Right renal pelvis (tissue), 4 donors: Measurements from ENCODE around the gene PGGT1B. TPM values are rescaled to one million over a fixed set of nuclear protein-coding genes. Genes with fewer than 3 reads are reported as not detected.

Experiments used
- DNase-seq, 4 donors: peaks; one replicate each; pipeline ENCODE4 v3.0.0-alpha.2; 2013; ENCODE audit warnings: low read depth in 4 of 4, low spot score in 3 of 4, missing footprints in 1 of 4
- polyA plus RNA-seq, 4 donors: library from polyadenylated mRNA; unstranded; fragments of 120-200 nt; gene quantifications; one replicate each; pipeline ENCODE4 v1.2.1, GENCODE V29; 2013; ENCODE audit not compliant: insufficient read length in 4 of 4

PGGT1B gene
- polyA plus RNA-seq, 4 donors: 30.5 to 39.4 (median 35.8) TPM

DNA sequence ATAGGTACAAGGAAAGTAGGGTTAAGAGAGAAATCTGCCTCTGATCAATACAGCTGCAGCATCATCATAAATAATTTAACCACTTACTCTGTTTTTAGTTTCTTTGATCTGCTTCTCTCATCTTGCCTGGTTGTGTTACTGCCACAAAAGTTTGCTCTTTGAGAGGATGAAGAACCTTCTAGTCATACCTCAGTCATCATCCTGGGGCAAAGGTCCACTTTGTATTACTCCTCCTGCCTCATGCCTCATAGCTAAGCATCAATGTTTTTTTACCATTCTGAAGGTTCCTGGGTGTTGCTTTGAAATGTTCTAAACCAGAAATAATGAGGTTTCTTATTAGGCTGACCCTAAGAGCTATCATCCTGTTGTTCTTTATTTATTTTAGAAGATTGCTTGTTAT, 75.9 kb downstream of the PGGT1B start:
- DNase-seq: no peak

DNA sequence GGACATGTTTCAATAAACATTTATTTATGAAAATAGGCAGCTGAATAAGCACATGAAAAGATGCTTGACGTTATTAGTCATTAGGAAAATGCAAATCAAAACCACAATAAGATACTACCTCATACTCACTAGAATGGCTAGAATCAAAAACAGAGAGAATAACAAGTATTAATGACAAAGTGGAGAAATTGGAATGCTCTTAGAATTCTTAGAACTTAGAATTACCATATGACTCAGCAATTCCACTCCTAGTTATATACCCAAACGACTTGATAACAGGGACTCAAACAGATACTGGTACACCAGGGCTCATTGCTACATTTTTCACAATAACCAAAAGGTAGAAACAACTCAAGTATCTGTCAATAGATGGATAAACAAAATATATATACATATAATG, 77.9 kb downstream of the PGGT1B start:
- no peak for DNase-seq

DNA sequence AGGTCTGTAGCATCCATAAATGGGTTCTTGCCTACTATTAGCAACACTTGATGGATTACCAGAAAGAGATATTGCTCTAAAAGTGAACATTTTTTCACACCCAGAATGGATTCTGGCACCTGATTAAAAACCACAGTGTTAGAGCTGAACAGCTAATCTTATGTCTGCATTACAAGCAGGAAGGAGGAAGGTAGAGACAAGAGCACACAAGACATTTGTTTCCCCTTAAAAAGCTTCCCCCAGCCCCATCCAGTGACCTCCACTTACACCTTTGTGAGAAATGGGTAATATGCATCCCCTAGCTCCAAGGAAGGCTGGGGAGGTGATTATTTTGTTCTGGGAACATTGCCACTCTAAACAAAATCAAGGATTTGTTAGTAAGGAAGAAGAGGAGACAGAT, 80.9 kb downstream of the PGGT1B start:
- DNase-seq: no peak

DNA sequence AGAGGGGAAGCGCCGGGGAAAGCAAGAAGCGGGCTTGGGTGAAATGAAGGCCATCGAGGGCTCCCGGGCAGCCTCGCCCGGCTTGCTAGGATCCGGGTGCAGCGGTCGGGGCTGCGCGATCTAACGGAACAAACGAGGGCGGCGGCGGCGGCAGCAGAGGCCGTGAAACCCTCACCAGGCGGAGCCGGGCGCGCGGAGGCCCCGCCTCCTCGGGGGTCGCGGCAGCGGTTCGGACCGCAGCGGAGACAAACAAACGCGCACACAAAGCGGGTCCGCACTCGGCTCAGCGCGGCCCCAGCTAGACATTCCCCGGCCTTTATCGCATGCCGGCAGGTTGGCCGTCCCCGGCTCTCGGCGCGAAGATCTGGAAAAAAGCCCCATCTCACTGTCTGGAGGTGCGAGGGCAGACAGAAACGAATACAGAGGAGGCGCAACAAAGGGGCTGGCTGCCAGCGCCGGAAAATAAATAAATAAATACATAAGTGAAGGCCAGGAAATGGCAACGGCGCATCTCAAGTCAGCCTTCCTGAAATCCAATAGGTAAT, 82.4 kb downstream of the PGGT1B start:
- DNase-seq: no peak

DNA sequence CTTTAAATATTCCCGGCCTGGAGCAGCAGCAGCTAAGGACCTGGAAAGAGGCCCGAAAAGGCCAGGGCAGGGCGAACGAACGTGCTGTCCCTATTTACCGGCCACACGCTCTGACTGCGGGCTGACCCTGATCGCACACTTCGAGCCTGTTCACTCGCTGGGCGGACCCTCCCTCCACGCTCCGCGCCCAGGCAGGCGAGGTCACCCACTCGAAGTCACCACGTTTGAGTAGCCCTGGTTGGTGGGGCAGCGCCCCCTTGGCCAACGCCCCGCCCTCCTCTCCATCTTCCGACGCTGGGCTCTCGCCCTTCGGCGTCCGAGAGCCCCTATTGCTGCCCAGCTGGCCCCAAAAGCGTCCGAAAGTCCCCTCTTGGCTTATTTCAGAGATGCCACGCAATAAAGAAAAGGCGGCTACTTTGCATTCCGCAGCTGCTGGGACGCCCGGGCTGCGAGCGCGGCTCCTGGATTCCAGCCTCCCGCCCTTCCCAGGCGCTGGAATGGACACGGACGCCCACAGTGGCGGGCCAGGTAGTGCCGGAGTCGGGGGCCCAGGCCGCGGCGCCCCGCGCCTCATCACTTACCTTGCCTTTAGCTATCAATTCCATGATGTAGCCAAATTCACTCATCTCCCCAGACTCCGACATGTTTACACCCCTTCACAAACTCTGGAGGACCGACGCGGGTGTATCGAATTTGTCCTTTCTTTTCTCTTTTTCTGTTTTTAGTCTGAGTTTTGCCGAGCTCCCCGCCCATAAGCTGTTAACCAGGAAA, 83.1 kb downstream of the PGGT1B start:
- DNase-seq: no peak

DNA sequence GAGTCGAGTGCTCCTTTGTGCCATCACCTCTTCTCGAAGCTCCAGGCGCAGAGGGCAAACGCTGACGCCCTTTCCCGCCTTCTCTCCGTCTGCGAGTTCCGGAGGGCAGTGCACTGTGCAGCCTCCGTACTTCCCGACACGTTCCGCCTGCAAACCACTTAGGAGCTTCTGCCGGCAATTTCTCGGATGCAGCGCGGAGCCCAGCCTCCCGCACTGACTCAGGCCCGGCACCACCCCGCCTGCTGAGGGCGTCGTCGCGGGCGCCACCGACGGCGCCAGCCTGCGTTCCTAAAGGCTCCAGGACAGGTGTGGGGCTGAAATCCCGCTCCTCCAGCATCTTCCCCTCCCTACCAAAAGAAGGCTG, 83.7 kb downstream of the PGGT1B start:
- no peak for DNase-seq

DNA sequence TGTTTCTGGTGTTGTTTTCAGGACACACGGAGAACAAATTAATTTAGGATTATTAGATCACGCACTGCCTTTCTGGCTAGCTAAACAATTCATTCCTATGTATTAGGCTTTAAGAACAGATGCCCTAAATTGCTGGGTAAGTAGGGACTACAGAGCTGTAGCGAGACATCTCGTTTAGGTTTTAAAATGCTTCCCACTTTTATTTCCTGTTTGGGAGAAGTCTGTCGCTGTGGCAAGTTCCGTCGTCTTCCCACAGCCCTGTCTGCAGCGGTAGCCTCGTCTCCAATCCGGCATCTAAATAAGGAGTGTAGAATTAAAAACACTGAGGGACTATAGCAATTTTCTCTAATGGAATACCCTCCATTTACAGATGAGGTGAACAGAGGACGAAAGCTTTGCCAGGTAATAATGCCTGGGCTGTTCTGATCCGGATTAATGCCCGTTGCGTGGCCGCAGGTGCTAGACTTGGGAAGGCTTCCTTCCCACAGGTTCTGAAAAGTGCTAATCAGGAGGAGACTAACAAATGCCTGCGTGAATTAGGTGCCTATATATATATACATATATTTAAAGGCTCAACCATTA, 91.7 kb downstream of the PGGT1B start:
- DNase-seq: no peak

DNA sequence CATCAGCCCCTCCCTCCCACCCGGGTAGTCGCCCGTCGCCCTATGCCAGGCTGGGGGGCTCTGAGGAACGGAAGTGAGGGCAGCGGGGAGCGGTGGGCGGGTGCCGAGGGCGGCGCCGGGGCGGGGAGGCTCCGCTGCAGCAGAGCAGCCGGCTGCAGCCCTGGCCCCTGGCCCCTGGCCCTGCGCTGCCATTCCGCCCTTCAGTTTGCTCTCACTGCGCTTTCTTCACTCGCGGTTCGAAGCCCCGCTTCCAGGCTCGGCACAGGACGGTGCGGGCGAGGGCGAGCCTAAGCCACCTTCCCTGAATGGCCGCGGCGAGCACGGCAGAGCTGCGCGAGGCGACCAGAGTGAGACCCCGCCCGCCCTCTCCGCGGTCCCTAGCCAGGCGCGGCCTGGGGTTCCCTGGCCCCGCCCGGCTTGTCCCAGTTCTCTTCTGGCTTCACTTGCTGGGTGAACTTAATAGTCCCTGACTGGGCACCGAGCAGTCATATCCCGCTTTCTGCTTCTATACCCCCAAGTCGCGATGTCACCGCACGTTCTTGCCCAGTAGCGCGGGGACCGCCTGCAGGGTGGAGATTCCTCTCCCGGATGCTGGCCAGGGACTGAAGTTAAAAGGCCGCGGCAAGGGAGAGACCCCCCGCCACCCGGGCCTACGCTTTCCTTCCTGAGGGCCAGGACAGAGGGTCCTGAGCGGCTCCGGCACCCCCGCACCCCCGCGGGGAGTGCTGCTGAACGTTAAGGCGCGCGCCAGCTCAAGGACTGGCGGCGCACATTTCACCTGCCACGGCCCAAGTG, 92.3 kb downstream of the PGGT1B start:
- no peak for DNase-seq

DNA sequence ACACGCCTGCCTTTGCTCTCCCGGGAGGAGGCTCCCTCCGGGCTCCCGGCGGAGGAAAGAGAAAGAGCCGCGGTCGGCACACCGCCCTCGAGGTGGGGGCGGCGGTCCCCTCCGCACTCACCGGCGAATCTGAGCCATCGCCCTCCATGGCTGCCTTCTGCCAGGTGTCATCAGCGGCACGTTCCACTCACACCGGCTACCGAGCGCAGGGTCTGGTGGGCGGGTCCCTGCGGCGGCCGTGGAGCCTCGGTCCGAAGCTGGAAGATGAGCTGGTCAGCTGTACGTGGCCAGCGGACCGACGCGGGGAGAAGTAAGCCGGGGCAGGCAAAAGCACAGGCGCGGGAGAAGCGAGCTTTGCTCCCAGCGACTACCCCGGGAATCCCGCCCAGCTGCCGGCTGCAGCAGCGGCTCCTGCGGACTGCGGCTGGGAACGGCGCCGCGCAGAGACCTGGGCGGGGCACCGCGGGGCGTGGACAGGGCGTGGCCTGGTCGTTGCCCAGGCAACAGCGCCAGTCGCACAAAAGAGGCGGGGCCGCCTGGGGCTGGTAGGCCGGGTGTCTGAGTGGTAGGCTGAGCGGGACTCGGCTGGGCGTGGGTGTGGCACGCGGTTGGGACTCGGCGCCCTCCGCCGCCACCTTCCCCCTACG, 93.1 kb downstream of the PGGT1B start, which contains the start of gene TRIM36:
TSS of gene TRIM36 (minus strand) at position 422 of the 647 bp plus-strand sequence. CDS start at position 148, 274 bp downstream.
- peak; percentile 69 to 81 (median 72) for DNase-seq

DNA sequence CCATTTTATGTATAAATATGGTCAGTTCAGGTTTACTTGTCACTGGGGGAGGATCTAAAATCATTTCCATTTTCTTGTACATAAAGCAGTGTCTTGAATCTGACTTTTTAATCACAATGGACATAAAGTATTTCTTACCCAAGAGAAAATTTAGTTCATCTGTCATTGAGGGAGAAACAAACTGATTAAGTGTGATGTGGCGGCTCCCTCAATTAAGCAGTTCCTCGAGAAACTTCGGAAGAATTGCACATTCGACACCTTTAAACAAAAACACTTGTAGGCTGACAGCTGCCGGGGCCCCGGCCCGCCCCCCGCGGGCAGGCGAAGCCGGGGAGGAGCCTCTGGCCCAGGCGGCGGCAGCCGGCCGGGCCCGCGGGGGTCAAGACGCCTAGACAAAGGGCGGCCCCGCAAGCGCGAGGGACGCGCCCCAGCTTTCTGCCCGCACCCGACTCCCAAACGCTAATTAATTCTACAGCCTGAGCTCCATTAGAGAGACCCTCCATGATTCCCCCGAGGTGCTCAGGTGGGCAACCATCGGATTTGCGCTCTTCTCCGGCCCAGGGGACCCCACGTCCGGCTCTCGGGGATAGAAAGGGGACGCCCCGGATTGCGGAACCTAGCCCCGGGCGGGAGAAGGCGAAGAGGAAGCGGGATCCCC, 93.7 kb downstream of the PGGT1B start:
- no peak for DNase-seq

DNA sequence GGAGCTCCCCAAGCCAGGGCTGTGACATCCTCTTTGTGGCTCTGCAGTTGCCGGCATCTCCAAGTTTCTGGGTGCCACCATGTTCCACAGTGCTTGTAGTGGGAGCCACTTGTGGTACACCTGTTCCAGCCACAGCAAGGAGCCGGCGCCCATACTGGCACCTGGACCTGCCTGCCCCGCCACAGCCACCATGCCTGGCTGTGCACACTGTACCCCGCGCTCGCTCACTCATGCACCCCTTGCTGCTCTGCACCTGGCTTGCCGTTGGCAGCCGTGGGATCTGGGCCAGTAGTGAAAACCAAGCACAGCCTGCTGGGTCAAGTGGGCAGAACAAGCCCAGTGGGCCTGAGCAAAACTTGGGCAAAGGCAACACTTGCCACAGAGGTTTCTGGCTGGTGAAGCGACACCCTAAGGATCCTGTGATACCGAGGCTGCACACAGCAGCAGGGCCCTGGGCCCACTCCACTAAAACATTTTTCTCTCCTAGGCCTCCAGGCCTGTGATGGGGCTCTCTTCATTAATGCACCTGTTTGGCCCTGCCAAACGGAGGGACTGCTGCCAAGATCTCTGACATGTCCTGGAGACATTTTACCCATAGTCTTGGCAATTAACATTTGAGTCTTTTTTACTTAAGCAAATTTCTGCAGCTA, 95.8 kb downstream of the PGGT1B start:
- no peak for DNase-seq

DNA sequence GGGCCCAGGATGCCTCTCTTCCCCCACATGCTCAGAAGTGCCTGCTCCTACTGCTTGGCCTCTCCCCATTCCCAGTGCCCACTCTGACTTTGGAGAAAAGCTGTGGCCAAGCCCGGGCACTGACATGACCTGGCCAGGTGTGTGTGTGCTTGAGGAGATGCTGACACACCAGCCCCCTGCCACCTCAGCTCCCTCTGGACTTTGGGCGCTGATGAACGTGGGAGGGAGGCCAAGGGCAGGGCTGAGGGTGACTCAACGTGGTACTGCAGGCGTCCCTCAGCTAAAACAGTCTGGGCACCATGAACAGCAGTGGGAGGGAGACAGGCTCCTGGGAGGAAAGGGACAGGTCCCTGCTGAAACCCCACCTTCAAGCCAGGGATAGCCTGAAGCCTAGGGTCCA, 96.9 kb downstream of the PGGT1B start:
- no peak for DNase-seq

DNA sequence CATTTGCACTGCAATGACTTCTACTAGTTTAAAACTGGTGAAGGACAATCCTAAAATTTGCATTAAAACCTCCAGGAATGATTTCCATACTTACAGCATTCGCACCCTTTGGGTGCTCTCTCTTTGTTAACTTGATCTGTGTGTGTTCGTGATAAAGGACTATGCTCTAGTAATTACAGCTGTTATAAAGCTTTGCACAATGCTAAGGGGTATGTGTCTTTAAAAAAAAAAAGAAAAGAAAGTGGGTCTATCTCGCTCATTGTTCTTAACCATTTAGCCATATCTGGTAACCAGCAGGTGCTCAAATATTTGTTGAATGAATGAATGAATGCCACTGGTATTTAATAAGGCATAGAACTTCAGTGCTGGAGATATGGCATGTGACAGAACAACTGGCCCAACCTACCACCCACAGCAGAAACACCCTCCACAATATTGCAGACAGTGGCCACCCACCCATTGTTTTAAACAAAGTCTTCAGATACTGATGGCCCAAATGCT, 101.7 kb downstream of the PGGT1B start:
- DNase-seq: no peak

Other genes starting within 250 kb of the PGGT1B start
- 1 to 10 TPM; 2.3 to 3.4 (median 2.9) TPM for gene TRIM36, start 93.0 kb downstream of the PGGT1B start, polyA plus RNA-seq
- gene CCDC112, start 33.8 kb upstream of the PGGT1B start, polyA plus RNA-seq: 10 to 100 TPM; 13.2 to 16.6 (median 16.3) TPM